Naive thymus-derived CD4-positive, alpha-beta T cell (primary cell): Measurements from ENCODE around the gene OR13C5. TPM values are rescaled to one million over a fixed set of nuclear protein-coding genes. Genes with fewer than 3 reads are reported as not detected.

ENCODE experiments used
- ATAC-seq: fragments of 150-1000 bp; cut with Tn5 transposase; 2 replicates; pipeline ENCODE4 v1.10.0; 2021; ENCODE audit warnings: mild to moderate bottlenecking, moderate library complexity
- CTCF ChIA-PET: fragments of 350-600 bp; sonication (Branson Sonifier 250); formaldehyde crosslinking; loops from one replicate; lab custom pipeline; 2021; ENCODE audit warnings: antibody characterized with exemption; lab: Charles Lee
- POLR2A ChIA-PET: fragments of 350-600 bp; sonication (Branson Sonifier 250); formaldehyde crosslinking; loops from one replicate; lab custom pipeline; 2021; ENCODE audit warnings: antibody characterized with exemption, inconsistent platforms; lab: Charles Lee
- DNase-seq, 9 donors: peaks; one replicate each; pipeline versions ENCODE4 v3.0.0 to v3.0.0-alpha.2; 2020 to 2022; ENCODE audit warnings: mixed read lengths in 1 of 9
- H3K27ac ChIP-seq: one replicate; pipeline ENCODE4 v1.7.0; 2013; ENCODE audit warnings: mild to moderate bottlenecking, low read depth, low read length, moderate library complexity
- H3K27me3 ChIP-seq, 2 donors: one replicate each; pipeline ENCODE4 v1.7.0; 2013; ENCODE audit warnings: low read length in 2 of 2, mild to moderate bottlenecking in 2 of 2, moderate library complexity in 2 of 2; ENCODE audit not compliant: control insufficient read depth in 2 of 2, insufficient read depth in 2 of 2
- H3K36me3 ChIP-seq, 3 experiments: 1 replicate in 2 of 3; 2 replicates in 1 of 3; pipeline ENCODE4 v1.7.0; 2013; ENCODE audit warnings: low read length in 3 of 3, mild to moderate bottlenecking in 3 of 3, moderate library complexity in 1 of 3; ENCODE audit not compliant: insufficient read depth in 3 of 3, control insufficient read depth in 2 of 3
- H3K4me1 ChIP-seq, 2 donors: one replicate each; pipeline ENCODE4 v1.7.0; 2013; ENCODE audit warnings: low read length in 2 of 2, mild to moderate bottlenecking in 2 of 2, moderate library complexity in 1 of 2; ENCODE audit not compliant: control insufficient read depth in 2 of 2, insufficient read depth in 2 of 2
- H3K4me3 ChIP-seq: 2 replicates; pipeline ENCODE4 v1.7.0; 2013; ENCODE audit warnings: mild to moderate bottlenecking, low read length
- H3K9me3 ChIP-seq, 3 experiments: 1 replicate in 2 of 3; 2 replicates in 1 of 3; pipeline ENCODE4 v1.7.0; 2013; ENCODE audit warnings: low read length in 3 of 3; ENCODE audit not compliant: control insufficient read depth in 2 of 3
- H3K27ac Mint-ChIP-seq, 9 donors: one replicate each; pipeline ENCODE4 v1.8.0; 2020 to 2022; ENCODE audit warnings: mixed read lengths in 9 of 9, mild to moderate bottlenecking in 8 of 9, moderate library complexity in 5 of 9, inconsistent platforms in 2 of 9
- H3K27me3 Mint-ChIP-seq, 5 donors: one replicate each; pipeline ENCODE4 v1.8.0; 2021 to 2022; ENCODE audit warnings: mixed read lengths in 5 of 5, mild to moderate bottlenecking in 1 of 5
- H3K36me3 Mint-ChIP-seq, 5 donors: one replicate each; pipeline ENCODE4 v1.8.0; 2020 to 2022; ENCODE audit warnings: mixed read lengths in 5 of 5, mild to moderate bottlenecking in 3 of 5, inconsistent platforms in 1 of 5
- H3K4me1 Mint-ChIP-seq, 7 donors: one replicate each; pipeline ENCODE4 v1.8.0; 2020 to 2022; ENCODE audit warnings: mixed read lengths in 7 of 7, mild to moderate bottlenecking in 3 of 7, inconsistent platforms in 1 of 7
- H3K4me3 Mint-ChIP-seq, 10 donors: one replicate each; pipeline ENCODE4 v1.8.0; 2020 to 2022; ENCODE audit warnings: mild to moderate bottlenecking in 10 of 10, mixed read lengths in 10 of 10, moderate library complexity in 6 of 10, inconsistent platforms in 2 of 10
- H3K9me3 Mint-ChIP-seq, 11 donors: one replicate each; pipeline ENCODE4 v1.8.0; 2020 to 2022; ENCODE audit warnings: mixed read lengths in 11 of 11, mild to moderate bottlenecking in 4 of 11, inconsistent platforms in 1 of 11, moderate library complexity in 1 of 11
- intact Hi-C, 2 donors: fragments of 100-400 bp; cut with micrococcal nuclease; formaldehyde crosslinking; loops; one replicate each; pipeline ENCODE4 v1.15.1; 2023
- polyA plus RNA-seq, 2 donors: library from polyadenylated mRNA; unstranded; fragments of 300-500 nt; fragmentation: Illumina TruSeq; gene quantifications; one replicate each; pipeline ENCODE4 v1.2.3, GENCODE V29; 2021
- total RNA-seq, 6 experiments: library from RNA in 5 of 6; stranded (reverse) in 5 of 6; gene quantifications; 1 replicate in 5 of 6; 2 replicates in 1 of 6; pipeline ENCODE4 v1.2.3 and lab custom pipeline; 2021 to 2026

OR13C5 gene
- total and polyA plus RNA-seq, 7 experiments from 2014 or later, result not detected

DNA sequence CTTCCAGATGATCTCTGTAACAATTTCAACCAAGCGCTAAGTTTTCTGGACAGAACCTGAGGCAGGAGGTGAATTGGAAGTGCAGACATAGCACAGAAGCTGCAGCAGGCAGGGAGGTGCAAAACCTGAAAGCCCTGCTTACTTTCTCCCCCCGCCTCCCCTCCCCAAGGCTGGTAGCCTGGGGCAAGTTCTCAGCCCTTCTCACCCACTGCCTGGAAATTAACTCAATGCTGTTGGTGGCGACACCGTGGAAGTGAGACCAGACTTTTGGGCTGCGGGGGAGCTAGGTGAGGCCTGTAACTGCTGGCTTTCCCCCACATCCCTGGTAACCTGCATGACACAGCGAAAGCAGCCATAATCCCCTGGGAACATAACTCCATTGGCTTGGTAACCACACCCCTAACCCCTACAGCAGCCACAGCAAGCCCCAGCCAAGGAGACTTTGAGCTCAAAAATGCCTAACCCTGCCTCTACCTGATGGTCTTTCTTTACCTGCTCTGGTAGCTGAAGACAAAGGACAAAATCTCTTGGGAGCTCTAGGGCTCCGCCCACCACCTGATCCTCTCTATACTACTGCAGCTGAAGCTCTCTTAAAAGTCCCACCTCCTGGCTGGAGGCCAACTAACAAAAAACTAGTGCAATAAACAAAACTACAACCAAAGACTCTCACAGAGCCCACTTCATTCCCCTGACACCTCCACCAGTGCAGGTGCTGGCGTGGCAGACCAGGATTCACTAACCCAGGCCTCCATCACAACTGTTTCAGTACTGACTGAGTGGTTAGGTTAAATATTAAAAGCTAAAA lies 42.2 kb downstream of the OR13C5 start:
- Histone ChIP-seq H3K36me3 (no peaks in the 10 kb centered on the region), H3K9me3 (no peaks in the 10 kb centered on the region), H3K27me3 (no peaks in the 10 kb centered on the region), H3K4me1 (no peaks in the 10 kb centered on the region), H3K27ac (no peak overlapping the region), H3K4me3 (no peak overlapping the region)
- ChIA-PET POLR2A (no interaction called here), CTCF (no interaction called here)
- intact Hi-C loops, result no loop called here
- ATAC-seq, result no peak
- no peak for DNase-seq
- no peak overlapping the region for H3K4me3 Mint-ChIP-seq
- no peaks in the 10 kb centered on the region for H3K4me1 Mint-ChIP-seq
- H3K36me3 Mint-ChIP-seq, result no peaks in the 10 kb centered on the region
- H3K9me3 Mint-ChIP-seq, result peaks cover 0 to 18% (median 7%) of the 10 kb centered on the region in 11 donors
- no peak overlapping the region for H3K27ac Mint-ChIP-seq
- H3K27me3 Mint-ChIP-seq, result no peaks in the 10 kb centered on the region

DNA sequence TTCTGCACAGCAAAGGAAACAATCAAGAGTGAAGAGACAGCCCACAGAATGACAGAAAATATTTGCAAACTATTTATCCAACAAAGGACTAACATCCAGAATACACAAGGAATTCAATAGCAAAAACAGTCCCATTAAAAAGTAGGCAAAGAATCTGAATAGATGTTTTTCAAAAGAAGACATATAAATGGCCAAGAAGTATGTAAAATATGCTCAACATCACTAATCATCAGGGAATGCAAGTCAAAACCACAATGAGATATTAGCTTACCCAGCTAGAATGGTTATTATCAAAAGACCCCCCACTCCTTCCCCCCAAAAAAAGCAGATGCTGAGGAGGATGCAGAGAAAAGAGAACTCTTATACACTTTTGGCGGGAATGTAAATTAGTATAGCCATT lies 43.7 kb downstream of the OR13C5 start:
- Histone ChIP-seq H3K27ac (no peak overlapping the region), H3K27me3 (no peaks in the 10 kb centered on the region), H3K4me3 (no peak overlapping the region), H3K4me1 (no peaks in the 10 kb centered on the region), H3K9me3 (no peaks in the 10 kb centered on the region), H3K36me3 (no peaks in the 10 kb centered on the region)
- intact Hi-C loops, result no loop called here
- Mint-ChIP-seq H3K4me3 (no peak overlapping the region), H3K9me3 (peaks cover 0 to 18% (median 7%) of the 10 kb centered on the region in 11 donors), H3K4me1 (no peaks in the 10 kb centered on the region), H3K36me3 (no peaks in the 10 kb centered on the region), H3K27ac (no peak overlapping the region), H3K27me3 (no peaks in the 10 kb centered on the region)
- ATAC-seq (no peak), DNase-seq (no peak)
- ChIA-PET CTCF (no interaction called here), POLR2A (no interaction called here)

DNA sequence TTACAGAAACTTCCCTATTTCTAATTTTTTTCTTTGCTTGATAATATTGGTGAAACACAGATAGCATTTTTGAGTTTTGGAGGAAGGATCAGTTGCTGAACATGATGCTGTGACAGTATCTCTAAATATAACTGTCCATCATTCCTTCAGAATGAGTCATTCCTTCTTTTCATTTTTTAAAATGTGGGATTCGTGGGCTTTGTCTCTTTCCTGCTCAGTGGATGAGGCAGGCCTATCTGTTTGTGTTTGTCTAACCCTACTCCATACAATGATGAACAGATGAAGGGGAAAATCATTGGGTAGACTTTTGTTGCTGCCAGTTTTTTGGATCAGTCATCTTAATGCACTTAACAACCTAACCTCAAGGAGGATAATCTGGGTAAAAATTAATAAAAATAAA lies 46.0 kb downstream of the OR13C5 start:
- Histone ChIP-seq H3K4me3 (no peak overlapping the region), H3K27ac (no peak overlapping the region), H3K4me1 (no peaks in the 10 kb centered on the region), H3K27me3 (no peaks in the 10 kb centered on the region), H3K9me3 (no peaks in the 10 kb centered on the region), H3K36me3 (no peaks in the 10 kb centered on the region)
- intact Hi-C loops, result no loop called here
- H3K27me3 Mint-ChIP-seq, result no peaks in the 10 kb centered on the region
- H3K4me3 Mint-ChIP-seq, result no peak overlapping the region
- H3K27ac Mint-ChIP-seq, result no peak overlapping the region
- H3K9me3 Mint-ChIP-seq, result peaks cover 0 to 16% (median 3%) of the 10 kb centered on the region in 11 donors
- DNase-seq (no peak), ATAC-seq (no peak)
- CTCF ChIA-PET, result no interaction called here
- no peaks in the 10 kb centered on the region for H3K36me3 Mint-ChIP-seq
- no peaks in the 10 kb centered on the region for H3K4me1 Mint-ChIP-seq
- POLR2A ChIA-PET, result no interaction called here

Other genes with a start within 250 kb of the OR13C5 start
- gene OR13F1, start 95.2 kb downstream of the OR13C5 start, total RNA-seq, result not detected
- gene OR13F1, start 95.2 kb downstream of the OR13C5 start, polyA plus RNA-seq, result not detected
- not detected for gene OR13C4, start 72.2 kb downstream of the OR13C5 start, total RNA-seq
- not detected for gene OR13C4, start 72.2 kb downstream of the OR13C5 start, polyA plus RNA-seq
- under 1 TPM in 1 of 5 experiments, not detected in 4; 0.35 TPM for gene OR13C3, start 62.6 kb downstream of the OR13C5 start, total RNA-seq
- gene OR13C3, start 62.6 kb downstream of the OR13C5 start, polyA plus RNA-seq, result not detected
- not detected for gene OR13C8, start 30.2 kb downstream of the OR13C5 start, total RNA-seq
- gene OR13C8, start 30.2 kb downstream of the OR13C5 start, polyA plus RNA-seq, result not detected
- not detected for gene OR13C2, start 6.2 kb upstream of the OR13C5 start, total RNA-seq
- not detected for gene OR13C2, start 6.2 kb upstream of the OR13C5 start, polyA plus RNA-seq
- gene OR13C9, start 18.8 kb upstream of the OR13C5 start, total RNA-seq, result not detected
- not detected for gene OR13C9, start 18.8 kb upstream of the OR13C5 start, polyA plus RNA-seq
- gene OR13D1, start 95.1 kb upstream of the OR13C5 start, total RNA-seq, result not detected
- gene OR13D1, start 95.1 kb upstream of the OR13C5 start, polyA plus RNA-seq, result not detected
- 10 to 100 TPM in 4 of 5 experiments, 1 to 10 TPM in 1; 7.1 to 17.4 (median 13.4) TPM for gene NIPSNAP3A, start 148.3 kb upstream of the OR13C5 start, total RNA-seq
- gene NIPSNAP3A, start 148.3 kb upstream of the OR13C5 start, polyA plus RNA-seq, result 10 to 100 TPM; 19.5 to 22.1 TPM
- 1 to 10 TPM in 3 of 5 experiments, under 1 TPM in 2; 0.77 to 2.7 (median 1.1) TPM for gene NIPSNAP3B, start 164.7 kb upstream of the OR13C5 start, total RNA-seq
- 1 to 10 TPM in 1 of 2 donors, under 1 TPM in 1; 0.33 to 1.5 TPM for gene NIPSNAP3B, start 164.7 kb upstream of the OR13C5 start, polyA plus RNA-seq